DMS79 (cell line): ENCODE measurements around the gene THRB.
"Not testable (repeated sequence)": the region's sequence is repeated elsewhere in the genome, so short reads cannot be mapped to it uniquely, and the experiment has no call there.

Experiments
- DNase-seq: peaks from one replicate; lab custom pipeline; 2025; lab: John Stamatoyannopoulos, UW

Gene THRB

GRCh38 chr3:24401811-24402185, 92.9 kb downstream of the THRB start:
- DNase-seq, result no peak

- no peak for DNase-seq
Observed at GRCh38 chr3:24401090-24401810, 93.4 kb downstream of the THRB start.

- no peak for DNase-seq
Observed at GRCh38 chr3:24400450-24400849, 94.2 kb downstream of the THRB start.

GRCh38 chr3:24400015-24400414, 94.6 kb downstream of the THRB start:
- no peak for DNase-seq

GRCh38 chr3:24399614-24400013, 95.0 kb downstream of the THRB start:
- no peak for DNase-seq

GRCh38 chr3:24398712-24399111, 95.9 kb downstream of the THRB start:
- DNase-seq, result not testable (repeated sequence)

GRCh38 chr3:24396338-24396737, 98.3 kb downstream of the THRB start:
- no peak for DNase-seq

- DNase-seq, result no peak
Observed at GRCh38 chr3:24394754-24395153, 99.9 kb downstream of the THRB start.

- DNase-seq, result no peak
Observed at GRCh38 chr3:24393316-24393715, 101.3 kb downstream of the THRB start.

- DNase-seq, result no peak
Observed at GRCh38 chr3:24390169-24391130, 104.2 kb downstream of the THRB start.

GRCh38 chr3:24389108-24390090, 105.3 kb downstream of the THRB start:
- no peak for DNase-seq

- DNase-seq, result no peak
Observed at GRCh38 chr3:24388611-24389010, 106.0 kb downstream of the THRB start.

- DNase-seq, result no peak
Observed at GRCh38 chr3:24388159-24388558, 106.5 kb downstream of the THRB start.

- no peak for DNase-seq
Observed at GRCh38 chr3:24387493-24387892, 107.2 kb downstream of the THRB start.

- DNase-seq, result no peak
Observed at GRCh38 chr3:24387000-24387399, 107.7 kb downstream of the THRB start.

- no peak for DNase-seq
Observed at GRCh38 chr3:24386458-24386857, 108.2 kb downstream of the THRB start.

GRCh38 chr3:24385012-24385615, 109.5 kb downstream of the THRB start:
- no peak for DNase-seq

- no peak for DNase-seq
Observed at GRCh38 chr3:24382647-24383046, 112.0 kb downstream of the THRB start.

- no peak for DNase-seq
Observed at GRCh38 chr3:24379936-24380335, 114.7 kb downstream of the THRB start.

- DNase-seq, result no peak
Observed at GRCh38 chr3:24378313-24378712, 116.3 kb downstream of the THRB start.

GRCh38 chr3:24377218-24377993, 117.2 kb downstream of the THRB start:
- DNase-seq, result no peak
